ENCODE measurements around the gene KSR2.

DNA sequence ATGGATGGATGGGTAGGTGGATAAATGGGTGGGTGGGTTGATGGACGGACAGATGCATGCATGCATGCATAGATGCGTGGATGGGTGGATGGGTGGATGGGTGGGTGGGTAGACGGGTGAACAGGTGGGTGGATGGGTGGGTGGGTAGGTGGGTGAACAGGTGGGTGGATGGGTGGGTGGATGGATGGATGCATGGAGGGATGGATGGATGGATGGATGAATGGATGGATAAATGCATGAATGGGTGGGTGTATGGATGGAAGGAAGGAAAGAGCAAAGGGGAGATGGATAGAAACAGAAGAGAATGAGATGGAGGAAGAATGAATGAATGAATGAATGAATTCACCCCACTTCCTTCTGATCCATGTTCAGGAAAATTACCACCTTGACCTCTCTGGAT is 143.0 kb downstream of the KSR2 start:
- no peak for TF ChIP-seq EZH2 (IDR thresholded peaks at IDR 0.05)
- TF ChIP-seq, protein P1, sequence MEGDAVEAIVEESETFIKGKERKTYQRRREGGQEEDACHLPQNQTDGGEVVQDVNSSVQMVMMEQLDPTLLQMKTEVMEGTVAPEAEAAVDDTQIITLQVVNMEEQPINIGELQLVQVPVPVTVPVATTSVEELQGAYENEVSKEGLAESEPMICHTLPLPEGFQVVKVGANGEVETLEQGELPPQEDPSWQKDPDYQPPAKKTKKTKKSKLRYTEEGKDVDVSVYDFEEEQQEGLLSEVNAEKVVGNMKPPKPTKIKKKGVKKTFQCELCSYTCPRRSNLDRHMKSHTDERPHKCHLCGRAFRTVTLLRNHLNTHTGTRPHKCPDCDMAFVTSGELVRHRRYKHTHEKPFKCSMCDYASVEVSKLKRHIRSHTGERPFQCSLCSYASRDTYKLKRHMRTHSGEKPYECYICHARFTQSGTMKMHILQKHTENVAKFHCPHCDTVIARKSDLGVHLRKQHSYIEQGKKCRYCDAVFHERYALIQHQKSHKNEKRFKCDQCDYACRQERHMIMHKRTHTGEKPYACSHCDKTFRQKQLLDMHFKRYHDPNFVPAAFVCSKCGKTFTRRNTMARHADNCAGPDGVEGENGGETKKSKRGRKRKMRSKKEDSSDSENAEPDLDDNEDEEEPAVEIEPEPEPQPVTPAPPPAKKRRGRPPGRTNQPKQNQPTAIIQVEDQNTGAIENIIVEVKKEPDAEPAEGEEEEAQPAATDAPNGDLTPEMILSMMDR (IDR thresholded peaks at IDR 0.05), result no peak
